Measurements from ENCODE around the gene SAMD5. TPM values are rescaled to one million over a fixed set of nuclear protein-coding genes. Genes with fewer than 3 reads are reported as not detected.
"Not testable (repeated sequence)": the region's sequence is repeated elsewhere in the genome, so short reads cannot be mapped to it uniquely, and the experiment has no call there.

The SAMD5 gene
- total and polyA plus RNA-seq, 9 of the 15 experiments (the other 6 are each of a cell fraction or from before 2014, with no cell fraction given) = 0.15 to 0.91 (median 0.55) TPM

GRCh38 chr6:147542436-147542835 lies 33.9 kb downstream of the SAMD5 start (continued):
- TF ChIP-seq POLR2H (tag; IDR thresholded peaks at IDR 0.05; ENCODE audit: low read depth) (0 out of 2 replicates have a peak, but pooled peaks have one; percentile 20), PBX2 (tag; conservative IDR thresholded peaks at IDR 0.05; ENCODE audit: low read depth) (peak; percentile 67)
- TF ChIP-seq PBX2 (CRISPR knock-in tag; IDR thresholded peaks at IDR 0.05; ENCODE audit: low read depth) = not testable (repeated sequence)

DNA sequence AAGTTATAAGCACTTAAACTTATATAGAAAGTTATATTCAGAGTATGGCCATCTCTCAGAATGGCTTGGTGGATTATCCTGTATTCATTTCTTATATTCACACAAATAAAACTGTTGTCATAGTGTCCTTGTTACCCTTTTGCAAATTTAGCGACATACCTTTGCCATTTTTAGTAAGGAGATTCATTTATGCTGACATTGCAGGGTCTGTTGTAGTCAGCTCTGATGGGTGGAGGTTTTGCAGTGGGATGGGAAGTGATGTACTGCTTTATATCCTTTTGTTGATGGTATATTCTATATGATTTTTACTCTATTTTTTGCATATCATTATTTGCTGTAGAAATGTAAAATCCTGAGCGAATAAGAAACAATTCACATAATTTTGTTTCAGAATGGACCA lies 35.9 kb downstream of the SAMD5 start:
- H3K9me3 ChIP-seq (replicated peaks; ENCODE audit: control insufficient read depth, insufficient read depth, low read depth, low read length) = no peaks in the 10 kb centered on the region
- DNase-seq (ENCODE audit: extremely low read depth in 1 of 4, low spot score in 3 of 4) = no peak
- intact Hi-C loops (cut with micrococcal nuclease) = no loop called here
- H3K36me3 ChIP-seq (ENCODE audit: control insufficient read depth, insufficient read depth, low read length) = no peaks in the 10 kb centered on the region
- no peaks in the 10 kb centered on the region for H3K9me1 ChIP-seq (ENCODE audit: control insufficient read depth, insufficient read depth, low read length)
- no peak overlapping the region for H3K4me2 ChIP-seq (ENCODE audit: insufficient read depth, low read length)
- H3K27ac ChIP-seq (ENCODE audit: extremely low read depth, low read depth, low read length) = no peak overlapping the region
- no TSS peak for BruUV-seq (replicated peaks)
- in situ Hi-C loops (cut with MboI) = no loop called here
- H3K79me2 ChIP-seq (ENCODE audit: control insufficient read depth, insufficient read depth, low read length) = no peaks in the 10 kb centered on the region
- H3K9ac ChIP-seq (ENCODE audit: insufficient read depth in 1 of 2, low read depth in 2 of 2, low read length in 2 of 2) = no peak overlapping the region
- no peaks in the 10 kb centered on the region for H4K20me1 ChIP-seq (replicated peaks; ENCODE audit: control insufficient read depth, insufficient read depth, low read length)
- no peak overlapping the region for H2AFZ ChIP-seq (ENCODE audit: low read depth, low read length)
- ChIA-PET CTCF (ENCODE audit: low intra/inter-chr PET ratio) (no interaction called here), POLR2A (no interaction called here)
- no peak overlapping the region for H3K4me3 ChIP-seq
- peaks cover 3 to 13% of the 10 kb centered on the region in 2 experiments; a peak in 3 of 5 replicates for H3K4me1 ChIP-seq (replicated peaks in 1 of 2; ENCODE audit: control insufficient read depth in 2 of 2, insufficient read depth in 2 of 2, low read length in 2 of 2)
- no peak for FAIRE-seq
- WGBS (ENCODE audit: insufficient coverage, low coverage, missing lambda C conversion rate) = 34% methylated on average over 2 of the region's 2 CpGs
- no peak for ATAC-seq
- peaks cover 0 to 2% of the 10 kb centered on the region in 2 experiments; a peak in 1 of 5 replicates for H3K27me3 ChIP-seq (ENCODE audit: control insufficient read depth in 2 of 2, insufficient read depth in 2 of 2, low read length in 2 of 2)
- TF ChIP-seq BACH1 (tag; IDR thresholded peaks at IDR 0.05) = no peak
- no peak for TF ChIP-seq PHF8 (IDR thresholded peaks at IDR 0.05; ENCODE audit: borderline replicate concordance, low read length)
- TF ChIP-seq ETS1 (conservative IDR thresholded peaks at IDR 0.05; ENCODE audit: control insufficient read depth, low read depth, low read length) = no peak
- no peak for TF ChIP-seq GATAD2A (IDR thresholded peaks at IDR 0.05)
- TF ChIP-seq KDM4B (IDR thresholded peaks at IDR 0.05; ENCODE audit: borderline replicate concordance in 2 of 2, low read depth in 1 of 2) = no peak
- TF ChIP-seq CBX1 (IDR thresholded peaks at IDR 0.05; ENCODE audit: low read depth) = no peak
- TF ChIP-seq MAFK (IDR thresholded peaks at IDR 0.05; ENCODE audit: low read length) = peak; percentile 59
- no peak for TF ChIP-seq ARID1B (IDR thresholded peaks at IDR 0.05)
- TF ChIP-seq CC2D1A (IDR thresholded peaks at IDR 0.05) = no peak
- peak; percentile 72 for TF ChIP-seq C11orf30 (IDR thresholded peaks at IDR 0.05; ENCODE audit: low read depth)
- no peak for TF ChIP-seq SMAD1 (IDR thresholded peaks at IDR 0.05; ENCODE audit: low read depth, low read length, partially characterized antibody)
- TF ChIP-seq MAFF (IDR thresholded peaks at IDR 0.05; ENCODE audit: low read length) = peak; percentile 44
- no peak for TF ChIP-seq MNT (conservative IDR thresholded peaks at IDR 0.05)
- TF ChIP-seq HNRNPUL1 (IDR thresholded peaks at IDR 0.05; ENCODE audit: low read length) = no peak

All from K562 (cell line).